BLaER1 treated with 17β-estradiol and CSF1 and Interleukin-3, amounts not matched to agents 10 nM and 100 nM (cell line): ENCODE measurements around the gene PCNX3.
A peak's percentile ranks its signal among the peaks of the same experiment; 100 is the strongest.

Experiments used
- H3K27ac ChIP-seq, 11 experiments: shearing (Covaris generic); formaldehyde crosslinking; 2 replicates each; pipeline ENCODE4 v1.8.1; 2022
- H3K27me3 ChIP-seq, 11 experiments: shearing (Covaris generic); formaldehyde crosslinking; 2 replicates each; pipeline ENCODE4 v1.8.1; 2022
- H3K36me3 ChIP-seq, 11 experiments: shearing (Covaris generic); formaldehyde crosslinking; 2 replicates each; pipeline ENCODE4 v1.8.1; 2022
- H3K4me1 ChIP-seq, 10 experiments: shearing (Covaris generic); formaldehyde crosslinking; 2 replicates each; pipeline ENCODE4 v1.8.1; 2022
- H3K4me2 ChIP-seq, 11 experiments: shearing (Covaris generic); formaldehyde crosslinking; 2 replicates each; pipeline ENCODE4 v1.8.1; 2022
- H3K4me3 ChIP-seq, 10 experiments: shearing (Covaris generic); formaldehyde crosslinking; 2 replicates each; pipeline ENCODE4 v1.8.1; 2022
- H3K9ac ChIP-seq, 11 experiments: shearing (Covaris generic); formaldehyde crosslinking; 2 replicates each; pipeline ENCODE4 v1.8.1; 2022
- H3K9me3 ChIP-seq, 11 experiments: shearing (Covaris generic); formaldehyde crosslinking; replicated peaks in 1 of 11; 2 replicates each; pipeline ENCODE4 v1.8.1; 2022
- H4K20me1 ChIP-seq, 11 experiments: shearing (Covaris generic); formaldehyde crosslinking; 2 replicates each; pipeline ENCODE4 v1.8.1; 2022
- Cebpa-rat ChIP-seq, 11 experiments: shearing (Covaris generic); IDR thresholded peaks; 2 replicates each; pipeline ENCODE4 v1.8.1; 2022

Gene PCNX3

DNA sequence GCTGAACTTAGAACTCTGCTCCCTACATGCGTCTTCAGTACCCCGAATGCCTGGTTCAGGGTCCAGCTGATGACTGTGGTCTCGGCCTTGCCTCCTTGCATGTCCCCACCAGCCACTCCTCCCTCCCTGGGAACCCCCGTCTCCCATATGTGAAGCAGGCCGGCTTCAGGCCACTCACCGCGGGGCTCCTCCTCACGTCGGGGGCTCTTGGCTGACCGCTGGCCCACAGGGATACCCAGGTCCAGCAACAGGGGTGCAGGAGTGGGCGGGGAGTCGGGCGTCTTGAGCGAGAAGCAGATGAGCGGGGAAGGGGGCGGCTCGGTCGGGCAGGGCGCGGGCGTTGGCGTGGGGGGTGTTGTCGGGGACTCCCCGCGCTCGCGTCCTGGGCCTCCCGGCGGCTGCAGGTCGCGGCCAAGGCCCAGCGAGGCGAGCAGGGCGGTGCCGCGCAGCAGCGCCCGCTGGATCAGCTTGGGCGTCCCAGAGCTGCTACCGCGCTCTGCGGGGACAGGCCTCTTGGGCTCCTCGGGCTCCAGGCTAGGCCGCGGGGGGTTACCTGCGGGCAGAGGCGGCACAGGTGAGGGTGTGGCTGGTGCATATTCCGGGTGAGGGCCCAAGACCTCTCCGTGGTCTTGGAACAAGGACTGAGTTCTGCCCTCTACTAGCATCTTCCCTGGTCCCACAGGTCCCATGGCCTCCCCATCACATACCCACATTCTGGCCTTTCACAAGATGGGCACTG, 16.2 kb upstream of the PCNX3 start:
- H3K4me3 ChIP-seq, result no peak overlapping the region

DNA sequence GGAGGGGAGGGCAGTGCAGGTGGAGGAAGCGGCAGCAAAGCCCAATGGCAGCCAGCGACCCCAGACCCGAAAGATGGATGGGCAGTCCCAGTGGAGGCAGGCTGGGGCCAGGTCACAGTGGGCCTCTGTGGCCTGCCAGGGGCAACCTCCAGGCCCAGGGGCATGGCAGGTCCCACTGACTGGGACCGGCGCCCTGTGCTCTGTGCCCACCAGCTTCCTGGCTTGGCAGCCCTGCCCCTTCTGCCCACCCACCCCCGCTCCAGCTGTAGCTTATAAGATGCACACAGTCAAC, 15.7 kb upstream of the PCNX3 start:
- Histone ChIP-seq H3K36me3 (peaks cover 63 to 82% (median 72%) of the 10 kb centered on the region in 11 experiments), H3K4me3 (no peak overlapping the region), H4K20me1 (peaks cover 6 to 93% (median 31%) of the 10 kb centered on the region in 11 experiments; a peak in 17 of 22 replicates), H3K4me2 (no peak overlapping the region), H3K4me1 (peaks cover 12 to 50% (median 32%) of the 10 kb centered on the region in 10 experiments), H3K9ac (no peak overlapping the region), H3K9me3 (no peaks in the 10 kb centered on the region), H3K27ac (no peak overlapping the region), H3K27me3 (no peaks in the 10 kb centered on the region)
- no peak for TF ChIP-seq Cebpa-rat (IDR thresholded peaks at IDR 0.05)

More for the DNA sequence above, 16.2 kb upstream of the PCNX3 start:
- peaks cover 6 to 93% (median 32%) of the 10 kb centered on the region in 11 experiments; a peak in 17 of 22 replicates for H4K20me1 ChIP-seq
- no peak overlapping the region for H3K9ac ChIP-seq
- peaks cover 14 to 53% (median 35%) of the 10 kb centered on the region in 10 experiments for H3K4me1 ChIP-seq
- H3K4me2 ChIP-seq, result no peak overlapping the region
- no peaks in the 10 kb centered on the region for H3K27me3 ChIP-seq
- H3K36me3 ChIP-seq, result peaks cover 58 to 77% (median 67%) of the 10 kb centered on the region in 11 experiments
- no peaks in the 10 kb centered on the region for H3K9me3 ChIP-seq
- no peak for TF ChIP-seq Cebpa-rat (IDR thresholded peaks at IDR 0.05)
- no peak overlapping the region for H3K27ac ChIP-seq

DNA sequence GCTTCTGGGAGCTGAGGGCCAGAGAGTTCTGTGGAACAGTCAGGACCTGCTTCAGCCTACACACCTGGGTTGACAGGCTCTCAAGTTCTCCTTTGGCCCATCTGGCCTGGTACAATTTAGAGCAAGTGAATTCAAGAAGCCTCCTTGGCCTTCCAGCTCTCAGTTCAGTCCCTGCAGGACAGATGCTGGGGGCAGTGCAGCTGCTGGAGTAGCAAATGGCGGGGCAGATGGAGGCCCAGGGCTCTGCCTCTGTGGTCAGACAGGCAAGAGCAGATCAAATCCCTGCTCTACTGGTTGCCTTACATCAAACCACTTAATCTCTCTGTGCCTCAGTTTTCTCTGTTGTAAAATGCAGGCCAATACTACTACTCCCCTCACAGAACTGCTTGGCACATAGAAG, 11.3 kb upstream of the PCNX3 start:
- H3K9me3 ChIP-seq, result no peaks in the 10 kb centered on the region
- no peak overlapping the region for H3K4me3 ChIP-seq
- peaks cover 7 to 25% (median 20%) of the 10 kb centered on the region in 10 experiments for H3K4me1 ChIP-seq
- no peak for TF ChIP-seq Cebpa-rat (IDR thresholded peaks at IDR 0.05)
- peaks cover 10 to 97% (median 60%) of the 10 kb centered on the region in 11 experiments for H4K20me1 ChIP-seq
- no peaks in the 10 kb centered on the region for H3K27me3 ChIP-seq
- peaks cover 87 to 100% (median 95%) of the 10 kb centered on the region in 11 experiments for H3K36me3 ChIP-seq
- H3K4me2 ChIP-seq, result peak overlapping the region in 1 of 11 experiments; percentile 6; a peak in 1 of 22 replicates
- peak overlapping the region in 1 of 11 experiments; percentile 23; a peak in 1 of 22 replicates for H3K9ac ChIP-seq
- peak overlapping the region in 1 of 11 experiments; percentile 5; a peak in 1 of 22 replicates for H3K27ac ChIP-seq

DNA sequence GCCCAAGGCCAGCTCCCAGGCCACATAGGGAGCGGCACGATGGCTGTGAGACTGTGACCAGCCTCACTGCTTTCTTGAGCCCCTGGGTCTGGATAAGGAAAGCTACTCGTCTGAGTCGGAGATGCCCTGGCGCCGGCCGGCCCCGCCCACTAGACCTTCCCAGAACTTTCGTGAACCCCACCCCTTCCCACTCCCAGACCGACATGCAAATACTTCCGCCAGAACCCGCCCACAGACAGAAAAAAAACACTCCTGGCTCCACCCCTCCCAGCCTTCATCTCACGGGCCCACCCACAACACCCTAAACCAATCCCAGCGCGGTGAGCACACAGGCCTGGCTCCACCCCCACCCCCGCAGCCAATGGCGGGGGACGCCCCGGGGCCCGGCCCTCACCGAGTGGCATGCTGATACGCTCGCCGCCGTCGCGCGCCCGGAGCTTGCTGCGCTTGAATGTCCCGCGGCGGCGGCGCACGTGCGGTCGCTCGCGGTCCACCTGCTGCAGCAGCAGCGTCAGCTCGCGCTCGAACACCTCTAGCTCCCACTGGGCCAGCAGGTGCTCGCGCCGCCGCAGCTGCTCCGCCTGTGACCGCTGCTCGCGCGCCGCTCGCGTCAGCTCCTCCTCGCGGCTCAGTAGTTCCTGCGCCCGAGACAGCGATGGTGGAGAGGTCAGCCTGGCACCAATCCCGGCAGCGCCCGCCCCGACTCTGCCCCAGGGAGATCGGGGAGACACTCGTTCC, 8.5 kb upstream of the PCNX3 start:
- H3K4me2 ChIP-seq, result 0 out of 22 replicates have a peak overlapping the region, but pooled peaks of 1 of the 11 experiments have one; percentile 5
- peaks cover 35 to 50% (median 46%) of the 10 kb centered on the region in 10 experiments for H3K4me1 ChIP-seq
- no peaks in the 10 kb centered on the region for H3K9me3 ChIP-seq
- peaks cover 78 to 97% (median 93%) of the 10 kb centered on the region in 11 experiments for H3K36me3 ChIP-seq
- H3K4me3 ChIP-seq, result no peak overlapping the region
- 0 out of 22 replicates have a peak overlapping the region, but pooled peaks of 2 of the 11 experiments have one; percentile 10 to 19 for H3K9ac ChIP-seq
- no peaks in the 10 kb centered on the region for H3K27me3 ChIP-seq
- peaks cover 38 to 100% (median 84%) of the 10 kb centered on the region in 11 experiments for H4K20me1 ChIP-seq
- no peak for TF ChIP-seq Cebpa-rat (IDR thresholded peaks at IDR 0.05)
- peak overlapping the region in 1 of 11 experiments; percentile 32; a peak in 1 of 22 replicates for H3K27ac ChIP-seq

DNA sequence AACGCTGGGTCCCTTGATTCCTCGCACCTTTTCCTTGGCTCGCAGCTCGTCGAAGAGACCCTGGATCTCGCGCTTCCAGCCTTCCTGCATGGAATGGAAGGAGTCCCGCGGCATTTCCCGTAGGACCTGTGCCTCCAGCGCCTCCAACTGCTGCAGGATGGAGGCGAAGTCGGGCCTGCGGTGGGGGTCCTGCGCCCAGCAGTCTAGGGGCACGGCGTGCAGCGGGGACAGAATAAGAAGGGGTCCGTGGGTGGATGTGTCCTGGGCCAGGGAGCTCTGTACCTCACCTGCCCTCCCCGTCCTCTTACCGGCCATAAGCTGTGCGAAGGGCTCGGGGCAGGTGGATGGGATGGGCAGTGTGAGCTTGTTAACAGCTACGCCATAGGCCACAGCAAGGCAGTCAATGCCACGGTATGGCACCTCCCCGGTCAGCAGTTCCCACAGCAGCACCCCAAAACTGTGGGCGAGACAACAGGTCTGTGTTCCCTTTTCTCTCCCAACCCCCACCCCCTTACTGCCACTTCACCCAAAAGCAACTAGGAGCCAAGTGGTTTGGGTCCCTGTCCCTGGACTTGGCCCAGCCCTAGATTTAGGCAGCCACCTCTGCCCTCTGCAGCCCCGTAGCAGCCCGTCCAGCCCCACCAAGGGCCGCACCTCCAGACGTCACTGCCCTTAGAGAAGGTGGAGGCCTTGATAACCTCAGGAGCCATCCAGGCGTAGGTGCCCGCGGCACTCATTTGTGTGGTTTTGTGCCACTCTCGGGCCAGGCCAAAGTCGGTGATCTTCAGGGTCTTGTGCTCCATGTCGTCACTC, 7.8 kb upstream of the PCNX3 start:
- Histone ChIP-seq H3K4me3 (no peak overlapping the region), H3K27ac (no peak overlapping the region), H3K36me3 (peaks cover 72 to 97% (median 89%) of the 10 kb centered on the region in 11 experiments), H3K4me2 (no peak overlapping the region), H3K9ac (0 out of 22 replicates have a peak overlapping the region, but pooled peaks of 1 of the 11 experiments have one; percentile 1), H3K27me3 (no peaks in the 10 kb centered on the region), H4K20me1 (peaks cover 46 to 100% (median 89%) of the 10 kb centered on the region in 11 experiments), H3K9me3 (no peaks in the 10 kb centered on the region), H3K4me1 (peaks cover 43 to 58% (median 51%) of the 10 kb centered on the region in 10 experiments)
- no peak for TF ChIP-seq Cebpa-rat (IDR thresholded peaks at IDR 0.05)

DNA sequence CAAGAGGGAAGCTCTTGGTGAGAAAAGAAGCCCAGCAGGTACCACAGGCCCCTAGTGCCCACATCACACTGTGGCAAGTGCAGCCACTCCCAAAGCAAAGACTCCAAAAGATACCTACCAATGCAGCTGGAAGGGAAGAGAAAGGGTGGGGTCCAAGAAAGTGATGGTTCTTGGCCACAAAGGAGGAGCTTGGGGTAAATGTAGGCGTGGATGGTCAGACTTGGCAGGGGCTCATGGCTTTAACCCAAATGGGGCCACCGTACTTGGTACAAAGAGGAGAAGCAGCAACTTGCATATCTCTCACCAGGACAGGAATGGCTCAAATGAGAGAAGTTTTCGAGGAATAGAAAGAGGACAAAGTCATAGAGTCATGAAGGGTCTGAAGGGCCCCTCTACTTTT, 6.3 kb upstream of the PCNX3 start:
- no peaks in the 10 kb centered on the region for H3K27me3 ChIP-seq
- no peaks in the 10 kb centered on the region for H3K9me3 ChIP-seq
- H3K4me3 ChIP-seq, result peak overlapping the region in 1 of 10 experiments; percentile 91; a peak in 2 of 20 replicates
- H3K4me1 ChIP-seq, result peaks cover 39 to 63% (median 46%) of the 10 kb centered on the region in 10 experiments
- H4K20me1 ChIP-seq, result peaks cover 53 to 96% (median 86%) of the 10 kb centered on the region in 11 experiments
- no peak for TF ChIP-seq Cebpa-rat (IDR thresholded peaks at IDR 0.05)
- peak overlapping the region in 9 of 11 experiments; percentile 3 to 95 (median 90); a peak in 9 of 22 replicates for H3K9ac ChIP-seq
- peaks cover 58 to 86% (median 78%) of the 10 kb centered on the region in 11 experiments for H3K36me3 ChIP-seq
- peak overlapping the region; percentile 97 to 100 (median 100); a peak in 15 of 22 replicates for H3K4me2 ChIP-seq
- H3K27ac ChIP-seq, result peak overlapping the region in 1 of 11 experiments; percentile 25; a peak in 1 of 22 replicates

DNA sequence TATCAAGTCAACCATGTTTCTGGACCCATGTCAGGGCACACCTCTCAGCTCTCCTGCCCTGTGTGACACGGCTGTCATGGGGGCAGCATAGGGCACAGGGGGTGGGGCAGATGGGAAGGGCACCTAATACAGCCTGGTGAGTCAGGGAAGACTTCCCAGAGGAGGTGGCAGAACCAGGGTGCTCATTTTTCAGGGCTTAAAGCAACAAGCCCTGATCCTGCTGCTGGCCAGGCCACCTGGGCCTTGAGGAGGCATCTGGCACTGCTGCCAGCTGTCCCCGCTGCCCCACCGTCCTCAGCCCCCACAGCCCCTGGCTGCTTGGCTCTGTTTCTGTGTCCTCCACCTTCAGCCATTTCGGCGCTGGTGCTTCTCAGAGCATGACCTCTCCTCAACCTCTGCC, 5.9 kb upstream of the PCNX3 start:
- Histone ChIP-seq H3K9ac (peak overlapping the region in 9 of 11 experiments; percentile 11 to 95 (median 91); a peak in 13 of 22 replicates), H3K36me3 (peaks cover 54 to 82% (median 74%) of the 10 kb centered on the region in 11 experiments)

DNA sequence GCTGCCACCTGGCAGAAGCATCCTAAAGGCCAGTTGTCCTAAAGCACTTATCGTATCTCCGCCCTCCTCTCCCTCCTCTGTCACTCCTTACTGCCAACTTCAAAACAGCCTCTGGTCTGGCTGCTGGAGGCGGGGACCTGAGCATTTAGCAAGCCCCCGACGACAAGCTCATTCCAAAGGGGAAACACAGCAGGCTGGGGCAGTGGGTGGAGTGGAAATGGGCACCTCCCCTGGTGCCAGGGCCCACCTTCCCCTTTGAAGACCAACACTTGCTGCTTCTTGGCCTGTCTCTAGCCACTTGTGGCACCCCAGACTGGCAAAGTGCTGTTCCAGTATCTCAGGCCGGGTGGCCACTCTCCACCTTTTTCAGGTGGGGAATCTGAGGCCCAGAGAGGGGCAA, 5.2 kb upstream of the PCNX3 start:
- Histone ChIP-seq H3K4me2 (peak overlapping the region; percentile 97 to 100 (median 100)), H3K4me3 (peak overlapping the region in 9 of 10 experiments; percentile 81 to 98 (median 96); a peak in 13 of 20 replicates), H3K27me3 (no peaks in the 10 kb centered on the region), H3K9ac (peak overlapping the region; percentile 89 to 95 (median 92)), H4K20me1 (peaks cover 53 to 85% (median 79%) of the 10 kb centered on the region in 11 experiments), H3K27ac (peak overlapping the region; percentile 63 to 93 (median 88); a peak in 20 of 22 replicates), H3K4me1 (peaks cover 38 to 63% (median 45%) of the 10 kb centered on the region in 10 experiments), H3K36me3 (peaks cover 47 to 75% (median 67%) of the 10 kb centered on the region in 11 experiments), H3K9me3 (no peaks in the 10 kb centered on the region)
- no peak for TF ChIP-seq Cebpa-rat (IDR thresholded peaks at IDR 0.05)

More for the DNA sequence above, 5.9 kb upstream of the PCNX3 start:
- Histone ChIP-seq H3K4me2 (peak overlapping the region; percentile 97 to 100 (median 100); a peak in 20 of 22 replicates), H3K27me3 (no peaks in the 10 kb centered on the region), H4K20me1 (peaks cover 53 to 92% (median 85%) of the 10 kb centered on the region in 11 experiments), H3K4me1 (peaks cover 38 to 63% (median 45%) of the 10 kb centered on the region in 10 experiments), H3K9me3 (no peaks in the 10 kb centered on the region), H3K4me3 (peak overlapping the region in 4 of 10 experiments; percentile 88 to 96 (median 92); a peak in 3 of 20 replicates), H3K27ac (peak overlapping the region in 2 of 11 experiments; percentile 2 to 6; a peak in 4 of 22 replicates)
- TF ChIP-seq Cebpa-rat (IDR thresholded peaks at IDR 0.05), result no peak
